HepG2 (cell line): Measurements from ENCODE around the gene TPRN. TPM values are rescaled to one million over a fixed set of nuclear protein-coding genes. Genes with fewer than 3 reads are reported as not detected.

Experiments used
- ARNTL ChIP-seq: sonication (generic); formaldehyde crosslinking; IDR thresholded peaks from 2 replicates; pipeline ENCODE4 v1.4.0; 2020; ENCODE audit warnings: mild to moderate bottlenecking, missing genetic modification reagents
- HCFC1 ChIP-seq: fragments of 150-350 bp; IDR thresholded peaks from 2 replicates; pipeline ENCODE4 v1.6.1; 2014; ENCODE audit warnings: low read depth, low read length
- HNF4G ChIP-seq, 2 experiments: sonication (generic) in 1 of 2; formaldehyde crosslinking in 1 of 2; IDR thresholded peaks; 2 replicates each; pipeline versions ENCODE4 v1.4.0 to v1.6.1; 2011 to 2020; ENCODE audit warnings: borderline replicate concordance in 2 of 2, low read depth in 2 of 2, mild to moderate bottlenecking in 2 of 2, low read length in 1 of 2, missing genetic modification reagents in 1 of 2, moderate library complexity in 1 of 2
- HOXA7 ChIP-seq: sonication (generic); formaldehyde crosslinking; IDR thresholded peaks from 2 replicates; pipeline ENCODE4 v1.8.1; 2022; ENCODE audit warnings: mild to moderate bottlenecking, missing genetic modification reagents, moderate library complexity
- JUNB ChIP-seq: sonication (generic); formaldehyde crosslinking; IDR thresholded peaks from 2 replicates; pipeline ENCODE4 v1.8.0; 2022; ENCODE audit warnings: missing genetic modification reagents, mild to moderate bottlenecking, borderline replicate concordance
- MBNL3 ChIP-seq: fragments of 250-450 bp; sonication (Bioruptor Pico); conservative IDR thresholded peaks from 2 replicates; pipeline ENCODE4 v1.8.0; 2022; ENCODE audit warnings: mild to moderate bottlenecking, inconsistent platforms
- NCOR1 ChIP-seq: fragments of 200-600 bp; sonication (generic); IDR thresholded peaks from 2 replicates; pipeline ENCODE4 v1.7.0; 2017; ENCODE audit warnings: antibody characterized with exemption, low read length, borderline replicate concordance
- SRY ChIP-seq: sonication (generic); formaldehyde crosslinking; IDR thresholded peaks from 2 replicates; pipeline ENCODE4 v1.8.0; 2022; ENCODE audit warnings: mild to moderate bottlenecking, missing genetic modification reagents
- TBX2 ChIP-seq: sonication (generic); formaldehyde crosslinking; IDR thresholded peaks from 2 replicates; pipeline ENCODE4 v1.5.0; 2020; ENCODE audit warnings: missing genetic modification reagents, mild to moderate bottlenecking, borderline replicate concordance
- ZBTB3 ChIP-seq: sonication (generic); formaldehyde crosslinking; IDR thresholded peaks from 2 replicates; pipeline ENCODE4 v1.4.0; 2020; ENCODE audit warnings: low read depth, mild to moderate bottlenecking, moderate library complexity, missing genetic modification reagents, borderline replicate concordance
- ZBTB37 ChIP-seq: sonication (generic); formaldehyde crosslinking; IDR thresholded peaks from 2 replicates; pipeline ENCODE4 v1.4.0; 2020; ENCODE audit warnings: mild to moderate bottlenecking, missing genetic modification reagents
- ZMYM3 ChIP-seq: sonication (generic); formaldehyde crosslinking; IDR thresholded peaks from 2 replicates; pipeline ENCODE4 v1.5.1; 2020; ENCODE audit warnings: mild to moderate bottlenecking, missing genetic modification reagents
- ZNF292 ChIP-seq: sonication (generic); formaldehyde crosslinking; IDR thresholded peaks from 2 replicates; pipeline ENCODE4 v1.8.1; 2022; ENCODE audit warnings: mild to moderate bottlenecking, low read depth, missing genetic modification reagents, borderline replicate concordance
- ZNF3 ChIP-seq: IDR thresholded peaks from 2 replicates; pipeline ENCODE4 v1.7.0; 2017; ENCODE audit warnings: inconsistent platforms
- ZNF589 ChIP-seq: sonication (generic); formaldehyde crosslinking; conservative IDR thresholded peaks from 2 replicates; pipeline ENCODE4 v1.8.0; 2022; ENCODE audit warnings: mild to moderate bottlenecking, moderate library complexity, missing genetic modification reagents
- ZNF777 ChIP-seq: sonication (generic); formaldehyde crosslinking; IDR thresholded peaks from 2 replicates; pipeline ENCODE4 v1.4.0; 2020; ENCODE audit warnings: missing genetic modification reagents
- ZNF816 ChIP-seq: sonication (generic); formaldehyde crosslinking; IDR thresholded peaks from 2 replicates; pipeline ENCODE4 v1.8.0; 2022; ENCODE audit warnings: missing genetic modification reagents, mild to moderate bottlenecking, borderline replicate concordance
- ZNF850 ChIP-seq: sonication (generic); formaldehyde crosslinking; conservative IDR thresholded peaks from 2 replicates; pipeline ENCODE4 v1.9.0; 2021; ENCODE audit warnings: mild to moderate bottlenecking, missing genetic modification reagents
- ZNF891 ChIP-seq: sonication (generic); formaldehyde crosslinking; IDR thresholded peaks from 2 replicates; pipeline ENCODE4 v1.5.0; 2020; ENCODE audit warnings: mild to moderate bottlenecking, missing genetic modification reagents
- polyA plus RNA-seq, 8 experiments: library from polyadenylated mRNA; depleted of rRNA in 3 of 8; stranded (reverse) in 7 of 8; unstranded in 1 of 8; fragments of >200 nt; fragmentation: Illumina TruSeq in 4 of 8; extraction: Trizol in 4 of 8; gene quantifications; 2 replicates each; pipeline versions ENCODE4 v1.2.1 to v1.2.3, GENCODE V29; 2011 to 2016; ENCODE audit warnings: low read depth in 4 of 8, missing spikeins in 1 of 8, mixed read lengths in 1 of 8; ENCODE audit not compliant: insufficient read depth in 1 of 8
- total RNA-seq, 5 experiments: library from RNA; depleted of rRNA; stranded (reverse); fragments of >200 nt; fragmentation: Illumina TruSeq; extraction: Trizol; gene quantifications; 2 replicates each; pipeline ENCODE4 v1.2.3, GENCODE V29; 2016; ENCODE audit warnings: low read depth in 1 of 5
- TF ChIP-seq, protein P1 (sequence below): sonication (generic); formaldehyde crosslinking; IDR thresholded peaks from 2 replicates; pipeline ENCODE4 v1.9.0; 2021; ENCODE audit warnings: missing genetic modification reagents, borderline replicate concordance
- TF ChIP-seq, protein P2 (sequence below): sonication (generic); formaldehyde crosslinking; IDR thresholded peaks from 2 replicates; pipeline ENCODE4 v1.4.0; 2020; ENCODE audit warnings: low read depth, mild to moderate bottlenecking, missing genetic modification reagents

TPRN gene
- total and polyA plus RNA-seq, 2 of the 13 experiments (the other 11 are each of a cell fraction or from before 2014, with no cell fraction given), result 10.1 to 19.2 TPM

- TF ChIP-seq, protein P1, sequence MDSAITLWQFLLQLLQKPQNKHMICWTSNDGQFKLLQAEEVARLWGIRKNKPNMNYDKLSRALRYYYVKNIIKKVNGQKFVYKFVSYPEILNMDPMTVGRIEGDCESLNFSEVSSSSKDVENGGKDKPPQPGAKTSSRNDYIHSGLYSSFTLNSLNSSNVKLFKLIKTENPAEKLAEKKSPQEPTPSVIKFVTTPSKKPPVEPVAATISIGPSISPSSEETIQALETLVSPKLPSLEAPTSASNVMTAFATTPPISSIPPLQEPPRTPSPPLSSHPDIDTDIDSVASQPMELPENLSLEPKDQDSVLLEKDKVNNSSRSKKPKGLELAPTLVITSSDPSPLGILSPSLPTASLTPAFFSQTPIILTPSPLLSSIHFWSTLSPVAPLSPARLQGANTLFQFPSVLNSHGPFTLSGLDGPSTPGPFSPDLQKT (CRISPR knock-in tag), result no peak
- TF ChIP-seq ZNF850 (CRISPR knock-in tag), result no peak
- TF ChIP-seq MBNL3, result no peak
- 0 out of 2 replicates have a peak, but pooled peaks have one; percentile 3 for TF ChIP-seq ZNF891 (CRISPR knock-in tag)
- TF ChIP-seq ZBTB37, result no peak
- TF ChIP-seq ZMYM3 (CRISPR knock-in tag), result no peak
- no peak for TF ChIP-seq NCOR1
- no peak for TF ChIP-seq ZBTB3 (CRISPR knock-in tag)
- no peak for TF ChIP-seq HCFC1
- TF ChIP-seq ZNF777 (CRISPR knock-in tag), result no peak
- TF ChIP-seq ZNF3 (CRISPR knock-in tag), result no peak
- TF ChIP-seq, protein P2, sequence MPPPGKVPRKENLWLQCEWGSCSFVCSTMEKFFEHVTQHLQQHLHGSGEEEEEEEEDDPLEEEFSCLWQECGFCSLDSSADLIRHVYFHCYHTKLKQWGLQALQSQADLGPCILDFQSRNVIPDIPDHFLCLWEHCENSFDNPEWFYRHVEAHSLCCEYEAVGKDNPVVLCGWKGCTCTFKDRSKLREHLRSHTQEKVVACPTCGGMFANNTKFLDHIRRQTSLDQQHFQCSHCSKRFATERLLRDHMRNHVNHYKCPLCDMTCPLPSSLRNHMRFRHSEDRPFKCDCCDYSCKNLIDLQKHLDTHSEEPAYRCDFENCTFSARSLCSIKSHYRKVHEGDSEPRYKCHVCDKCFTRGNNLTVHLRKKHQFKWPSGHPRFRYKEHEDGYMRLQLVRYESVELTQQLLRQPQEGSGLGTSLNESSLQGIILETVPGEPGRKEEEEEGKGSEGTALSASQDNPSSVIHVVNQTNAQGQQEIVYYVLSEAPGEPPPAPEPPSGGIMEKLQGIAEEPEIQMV, result no peak
- TF ChIP-seq TBX2 (CRISPR knock-in tag), result no peak
- TF ChIP-seq HOXA7 (CRISPR knock-in tag), result 0 out of 2 replicates have a peak, but pooled peaks have one; percentile 19
- no peak for TF ChIP-seq JUNB (CRISPR knock-in tag)
- TF ChIP-seq ZNF292 (CRISPR knock-in tag), result no peak
- no peak for TF ChIP-seq ZNF816 (CRISPR knock-in tag)
- no peak for TF ChIP-seq ZNF589 (CRISPR knock-in tag)
- TF ChIP-seq SRY (CRISPR knock-in tag), result peak; percentile 15; the same call in 1 of the 2 replicates
- TF ChIP-seq HNF4G (IDR thresholded peaks at IDR 0.05; ENCODE audit: borderline replicate concordance, low read depth, low read length), result no peak
- no peak for TF ChIP-seq HNF4G (CRISPR knock-in tag; IDR thresholded peaks at IDR 0.05; ENCODE audit: borderline replicate concordance, low read depth)
- TF ChIP-seq ARNTL (CRISPR knock-in tag), result no peak
Observed at GRCh38 chr9:137234758-137235423, 34.4 kb upstream of the TPRN start (continued).
